MM.1S (cell line): ENCODE measurements around the gene ZNF451.

ENCODE experiments used
- DNase-seq: peaks from one replicate; pipeline ENCODE4 v3.0.0-alpha.2; 2015
- H2AFZ ChIP-seq: fragments of 300-600 bp; sonication (generic); 2 replicates; pipeline ENCODE4 v1.6.0; 2016; ENCODE audit warnings: antibody characterized with exemption, low read length
- H3F3A ChIP-seq: fragments of 300-600 bp; sonication (generic); 2 replicates; pipeline ENCODE4 v1.6.1; 2016; ENCODE audit warnings: mild to moderate bottlenecking, antibody characterized with exemption, low read length, moderate library complexity, mixed read lengths; ENCODE audit not compliant: insufficient read depth
- H3K27ac ChIP-seq: fragments of 300-600 bp; sonication (generic); 2 replicates; pipeline ENCODE4 v1.5.1; 2016; ENCODE audit warnings: mild to moderate bottlenecking, low read length
- H3K27me3 ChIP-seq: fragments of 300-600 bp; sonication (generic); replicated peaks from 2 replicates; pipeline ENCODE4 v1.6.0; 2016; ENCODE audit warnings: low read length; ENCODE audit not compliant: insufficient read depth
- H3K36me3 ChIP-seq: fragments of 300-600 bp; sonication (generic); replicated peaks from 2 replicates; pipeline ENCODE4 v1.6.1; 2016; ENCODE audit warnings: mild to moderate bottlenecking, low read length, mixed read lengths; ENCODE audit not compliant: insufficient read depth
- H3K4me1 ChIP-seq: fragments of 300-600 bp; sonication (generic); 2 replicates; pipeline ENCODE4 v1.6.1; 2016; ENCODE audit warnings: low read length, mixed read lengths
- H3K4me2 ChIP-seq: fragments of 300-600 bp; sonication (generic); 2 replicates; pipeline ENCODE4 v1.6.0; 2016; ENCODE audit warnings: low read depth, low read length
- H3K4me3 ChIP-seq: fragments of 300-600 bp; sonication (generic); 2 replicates; pipeline ENCODE4 v1.5.1; 2016; ENCODE audit warnings: low read length, mixed read lengths
- H3K79me2 ChIP-seq: fragments of 300-600 bp; sonication (generic); 2 replicates; pipeline ENCODE4 v1.6.1; 2016; ENCODE audit warnings: mixed run types, low read length, mixed read lengths
- H3K9ac ChIP-seq: fragments of 300-600 bp; sonication (generic); 2 replicates; pipeline ENCODE4 v1.6.1; 2016; ENCODE audit warnings: low read length, mixed read lengths
- H3K9me2 ChIP-seq: fragments of 300-600 bp; sonication (generic); replicated peaks from 2 replicates; pipeline ENCODE4 v1.6.1; 2016; ENCODE audit warnings: mild to moderate bottlenecking, low read length, mixed read lengths; ENCODE audit not compliant: insufficient read depth
- H3K9me3 ChIP-seq: fragments of 300-600 bp; sonication (generic); replicated peaks from 2 replicates; pipeline ENCODE4 v1.6.1; 2016; ENCODE audit warnings: mild to moderate bottlenecking, low read length, mixed read lengths; ENCODE audit not compliant: insufficient read depth
- H4K20me1 ChIP-seq: fragments of 300-600 bp; sonication (generic); 2 replicates; pipeline ENCODE4 v1.6.1; 2016; ENCODE audit warnings: mild to moderate bottlenecking, low read length, moderate library complexity, mixed read lengths; ENCODE audit not compliant: insufficient read depth
- EZH2 ChIP-seq: fragments of 300-600 bp; sonication (generic); optimal IDR thresholded peaks from 2 replicates; pipeline ENCODE3; 2017; ENCODE audit warnings: low read depth, mild to moderate bottlenecking, antibody characterized with exemption, low read length, mixed read lengths
- EZH2phosphoT487 ChIP-seq: fragments of 300-600 bp; sonication (generic); IDR thresholded peaks from 2 replicates; pipeline ENCODE4 v1.6.1; 2018; ENCODE audit warnings: antibody characterized with exemption, low read length
- TF ChIP-seq, protein P1 (sequence below): fragments of 300-600 bp; sonication (generic); IDR thresholded peaks from 2 replicates; pipeline ENCODE4 v1.5.1; 2016; ENCODE audit warnings: antibody characterized with exemption, low read length, mixed read lengths

Gene ZNF451

DNA sequence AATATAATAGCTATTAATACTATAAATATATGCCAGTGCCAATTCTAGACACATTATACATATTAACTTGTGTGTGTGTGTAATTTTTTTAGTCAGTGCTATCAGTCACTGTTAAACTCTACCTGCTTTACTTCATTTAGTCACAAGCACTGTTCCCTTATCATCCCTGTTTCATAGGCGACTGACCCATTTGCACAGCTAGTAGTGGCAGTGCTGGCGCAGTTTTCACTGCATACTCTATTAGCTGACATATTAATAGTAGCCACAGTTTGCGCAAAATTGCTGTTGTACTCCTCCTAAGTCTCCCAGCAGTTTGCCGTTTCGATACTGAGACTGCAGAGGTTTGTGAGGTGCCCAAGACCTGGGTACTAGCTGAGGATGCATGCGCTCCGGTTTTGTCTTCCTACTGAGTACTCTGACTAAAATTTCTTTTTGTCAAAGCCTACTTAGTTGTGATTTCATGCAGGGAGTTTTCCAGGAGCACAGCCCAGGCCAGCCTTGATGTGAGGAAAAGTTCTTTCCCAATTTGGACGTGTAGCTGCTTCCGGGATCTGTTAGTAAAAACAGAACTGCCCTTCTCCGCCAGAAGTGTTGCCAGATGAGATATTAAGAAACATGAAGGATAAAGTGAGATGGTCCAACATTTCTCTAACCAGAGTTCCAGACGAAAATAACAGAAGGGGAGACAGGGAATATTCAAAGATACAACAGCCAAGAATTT, 87.7 kb downstream of the ZNF451 start:
- no peak for TF ChIP-seq EZH2phosphoT487
- TF ChIP-seq, protein P1, sequence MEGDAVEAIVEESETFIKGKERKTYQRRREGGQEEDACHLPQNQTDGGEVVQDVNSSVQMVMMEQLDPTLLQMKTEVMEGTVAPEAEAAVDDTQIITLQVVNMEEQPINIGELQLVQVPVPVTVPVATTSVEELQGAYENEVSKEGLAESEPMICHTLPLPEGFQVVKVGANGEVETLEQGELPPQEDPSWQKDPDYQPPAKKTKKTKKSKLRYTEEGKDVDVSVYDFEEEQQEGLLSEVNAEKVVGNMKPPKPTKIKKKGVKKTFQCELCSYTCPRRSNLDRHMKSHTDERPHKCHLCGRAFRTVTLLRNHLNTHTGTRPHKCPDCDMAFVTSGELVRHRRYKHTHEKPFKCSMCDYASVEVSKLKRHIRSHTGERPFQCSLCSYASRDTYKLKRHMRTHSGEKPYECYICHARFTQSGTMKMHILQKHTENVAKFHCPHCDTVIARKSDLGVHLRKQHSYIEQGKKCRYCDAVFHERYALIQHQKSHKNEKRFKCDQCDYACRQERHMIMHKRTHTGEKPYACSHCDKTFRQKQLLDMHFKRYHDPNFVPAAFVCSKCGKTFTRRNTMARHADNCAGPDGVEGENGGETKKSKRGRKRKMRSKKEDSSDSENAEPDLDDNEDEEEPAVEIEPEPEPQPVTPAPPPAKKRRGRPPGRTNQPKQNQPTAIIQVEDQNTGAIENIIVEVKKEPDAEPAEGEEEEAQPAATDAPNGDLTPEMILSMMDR = no peak
- no peak for TF ChIP-seq EZH2
- no peaks in the 10 kb centered on the region for H4K20me1 ChIP-seq
- H3F3A ChIP-seq = peaks cover 8% of the 10 kb centered on the region; the same call in 1 of the 2 replicates
- H3K9me2 ChIP-seq = no peaks in the 10 kb centered on the region
- no peak overlapping the region for H3K4me3 ChIP-seq
- H3K4me2 ChIP-seq = no peak overlapping the region
- H3K9ac ChIP-seq = no peak overlapping the region
- no peaks in the 10 kb centered on the region for H3K9me3 ChIP-seq
- no peaks in the 10 kb centered on the region; the same call in 1 of the 2 replicates for H3K36me3 ChIP-seq
- no peak for DNase-seq
- H3K79me2 ChIP-seq = peaks cover 27% of the 10 kb centered on the region
- no peak overlapping the region for H3K27ac ChIP-seq
- peaks cover 5% of the 10 kb centered on the region; the same call in 1 of the 2 replicates for H3K4me1 ChIP-seq
- no peak overlapping the region for H2AFZ ChIP-seq
- no peaks in the 10 kb centered on the region for H3K27me3 ChIP-seq

DNA sequence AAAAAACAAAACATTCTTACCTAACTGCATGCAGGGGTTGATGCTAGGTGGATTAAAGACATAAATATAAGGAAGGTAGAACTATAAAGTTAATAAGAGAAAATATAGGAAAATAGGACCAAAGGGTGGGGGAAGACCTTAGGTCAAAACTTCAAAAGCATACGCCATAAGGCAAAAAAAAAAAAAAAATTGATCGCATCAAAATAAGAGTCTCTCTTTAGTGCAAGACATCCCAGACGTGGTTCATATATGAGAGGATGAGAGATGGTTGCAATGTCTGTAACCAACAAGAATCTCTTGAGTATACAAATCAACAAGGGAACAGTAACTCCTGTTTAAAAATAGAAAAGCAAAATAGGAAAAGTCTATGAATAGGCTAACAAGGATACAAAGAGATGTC, 90.6 kb downstream of the ZNF451 start:
- Histone ChIP-seq H3K4me1 (no peaks in the 10 kb centered on the region), H3K9me3 (no peaks in the 10 kb centered on the region), H3K79me2 (peaks cover 6% of the 10 kb centered on the region; the same call in 1 of the 2 replicates), H3K4me3 (no peak overlapping the region), H3K9ac (no peak overlapping the region), H3K27me3 (no peaks in the 10 kb centered on the region), H3K4me2 (no peak overlapping the region), H2AFZ (no peak overlapping the region), H3K36me3 (no peaks in the 10 kb centered on the region; the same call in 1 of the 2 replicates), H3K9me2 (no peaks in the 10 kb centered on the region), H3K27ac (no peak overlapping the region), H4K20me1 (no peaks in the 10 kb centered on the region), H3F3A (no peaks in the 10 kb centered on the region)
- TF ChIP-seq EZH2 = no peak
- no peak for DNase-seq

DNA sequence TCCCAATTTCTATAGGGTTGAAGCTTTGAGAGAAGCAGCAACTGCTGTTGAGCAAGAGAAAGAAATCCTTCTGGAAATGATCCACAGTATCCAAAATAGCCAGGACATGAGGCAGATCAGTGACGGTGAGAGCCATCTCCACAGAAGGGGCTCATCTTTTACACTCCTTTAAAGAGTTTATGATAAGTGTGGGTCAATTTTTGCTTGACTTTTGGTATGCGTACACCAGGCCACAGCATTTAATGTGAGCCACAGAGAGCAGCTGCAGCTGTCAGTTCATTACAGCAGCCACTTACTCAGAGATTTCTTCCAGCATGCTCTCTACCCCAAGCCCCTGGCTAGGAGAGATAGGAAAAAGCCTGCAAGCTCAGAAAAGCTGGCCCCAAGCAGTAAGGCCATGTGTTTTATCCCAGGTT, 92.0 kb downstream of the ZNF451 start:
- H3K4me1 ChIP-seq = no peaks in the 10 kb centered on the region
- no peaks in the 10 kb centered on the region for H3K9me2 ChIP-seq
- H3K4me3 ChIP-seq = no peak overlapping the region
- H3K79me2 ChIP-seq = 0 out of 2 replicates have a peak, but pooled peaks cover 2% of the 10 kb centered on the region
- H3K27ac ChIP-seq = no peak overlapping the region
- H4K20me1 ChIP-seq = no peaks in the 10 kb centered on the region
- no peaks in the 10 kb centered on the region; the same call in 1 of the 2 replicates for H3K36me3 ChIP-seq
- H2AFZ ChIP-seq = no peak overlapping the region
- H3K4me2 ChIP-seq = no peak overlapping the region
- no peak for TF ChIP-seq EZH2phosphoT487
- TF ChIP-seq, protein P1 = no peak
- no peak for TF ChIP-seq EZH2
- H3K9me3 ChIP-seq = no peaks in the 10 kb centered on the region
- DNase-seq = no peak
- no peak overlapping the region for H3K9ac ChIP-seq
- no peaks in the 10 kb centered on the region for H3F3A ChIP-seq
- H3K27me3 ChIP-seq = no peaks in the 10 kb centered on the region

DNA sequence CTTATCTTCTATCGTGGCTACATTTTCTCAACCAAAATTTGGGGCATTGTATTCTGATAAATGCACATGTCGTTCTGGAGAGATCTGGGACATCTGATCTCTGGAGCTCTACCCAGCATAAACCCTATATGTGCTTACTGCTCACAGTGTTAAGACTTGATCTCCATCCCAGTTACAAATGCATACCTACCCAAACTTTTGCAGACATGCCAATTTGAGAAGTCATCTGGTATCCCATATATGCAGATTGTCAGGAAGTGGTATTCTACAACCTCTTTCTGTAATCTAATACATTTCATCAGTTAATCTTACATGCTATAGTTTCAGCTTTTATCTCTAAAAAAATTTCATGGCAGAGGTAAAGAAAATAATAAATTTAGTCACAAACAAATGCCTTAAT, 93.3 kb downstream of the ZNF451 start:
- Histone ChIP-seq H4K20me1 (no peaks in the 10 kb centered on the region), H3K4me1 (no peaks in the 10 kb centered on the region), H3K9me3 (no peaks in the 10 kb centered on the region), H3K36me3 (no peaks in the 10 kb centered on the region), H3K4me3 (no peak overlapping the region), H3K27ac (no peak overlapping the region), H3K27me3 (no peaks in the 10 kb centered on the region), H3K9ac (no peak overlapping the region), H3F3A (no peaks in the 10 kb centered on the region), H3K79me2 (0 out of 2 replicates have a peak, but pooled peaks cover 1% of the 10 kb centered on the region), H3K9me2 (no peaks in the 10 kb centered on the region), H2AFZ (no peak overlapping the region), H3K4me2 (no peak overlapping the region)
- DNase-seq = no peak
- TF ChIP-seq EZH2phosphoT487 = no peak
- TF ChIP-seq, protein P1 = no peak
- TF ChIP-seq EZH2 = no peak
